ENCODE results near the gene ZNF579. TPM values are rescaled to one million over a fixed set of nuclear protein-coding genes. Genes with fewer than 3 reads are reported as not detected.

Gene ZNF579, protein sequence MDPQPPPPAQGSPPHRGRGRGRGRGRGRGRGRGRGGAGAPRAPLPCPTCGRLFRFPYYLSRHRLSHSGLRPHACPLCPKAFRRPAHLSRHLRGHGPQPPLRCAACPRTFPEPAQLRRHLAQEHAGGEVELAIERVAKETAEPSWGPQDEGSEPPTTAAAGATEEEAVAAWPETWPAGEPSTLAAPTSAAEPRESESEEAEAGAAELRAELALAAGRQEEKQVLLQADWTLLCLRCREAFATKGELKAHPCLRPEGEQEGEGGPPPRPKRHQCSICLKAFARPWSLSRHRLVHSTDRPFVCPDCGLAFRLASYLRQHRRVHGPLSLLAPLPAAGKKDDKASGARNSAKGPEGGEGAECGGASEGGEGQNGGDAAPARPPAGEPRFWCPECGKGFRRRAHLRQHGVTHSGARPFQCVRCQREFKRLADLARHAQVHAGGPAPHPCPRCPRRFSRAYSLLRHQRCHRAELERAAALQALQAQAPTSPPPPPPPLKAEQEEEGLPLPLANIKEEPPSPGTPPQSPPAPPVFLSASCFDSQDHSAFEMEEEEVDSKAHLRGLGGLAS
- 4.1 and 9.1 TPM in 2 replicates for total RNA-seq

GRCh38 chr19:55580628-55581144 lies at the start of gene ZNF579:
Gene ZNF579, minus strand, starts transcription at chr19:55580848. Its CDS starts 1,209 bp downstream, at chr19:55579639.

DNA sequence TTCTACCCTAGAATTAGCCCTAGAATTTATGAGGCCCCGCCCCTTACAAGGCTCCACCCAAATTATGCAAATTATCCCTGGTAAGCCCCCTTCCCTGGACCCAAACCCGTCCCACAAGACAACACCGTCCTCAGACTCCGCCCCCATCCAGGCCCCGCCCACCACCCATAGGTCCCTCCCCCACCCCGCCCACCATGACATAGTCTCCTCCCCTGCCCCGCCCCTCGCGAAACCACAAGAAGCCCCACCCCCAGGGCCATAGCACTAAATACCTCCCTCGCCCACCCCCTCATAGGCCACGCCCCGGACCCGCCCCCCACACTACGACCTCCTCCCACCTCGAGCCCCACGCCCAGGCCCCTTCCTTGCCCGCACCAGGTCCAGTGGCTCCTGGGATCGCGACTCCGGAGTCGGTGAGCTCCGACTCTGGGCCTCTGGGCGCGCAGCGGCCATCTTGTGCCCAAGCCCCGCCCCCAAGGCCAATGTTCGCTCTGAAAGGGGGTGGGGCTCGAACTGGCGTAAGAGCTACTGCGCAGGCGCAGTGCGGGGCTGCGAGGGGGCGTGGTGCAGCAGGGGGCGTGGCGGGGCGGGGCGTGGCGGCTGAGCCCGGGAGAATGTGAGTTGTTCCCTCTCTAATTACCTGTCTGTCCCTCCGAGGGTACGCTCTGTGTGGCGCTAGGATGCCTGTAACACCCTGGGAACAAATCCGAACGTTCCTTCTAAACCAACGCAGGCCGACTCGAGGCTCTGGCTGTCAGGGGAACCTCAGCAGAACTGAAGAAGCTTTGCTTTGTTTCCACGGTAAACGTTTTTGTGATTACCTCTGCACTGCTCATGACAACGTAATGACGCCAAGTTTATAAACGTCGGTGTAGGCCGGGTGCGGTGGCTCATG lies 43.7 kb upstream of the ZNF579 start, which contains the start of gene ZNF784:
Gene ZNF784 (minus strand): TSS at position 458 of the 895 bp plus-strand sequence. CDS start 5 bp downstream, at position 453.

DNA sequence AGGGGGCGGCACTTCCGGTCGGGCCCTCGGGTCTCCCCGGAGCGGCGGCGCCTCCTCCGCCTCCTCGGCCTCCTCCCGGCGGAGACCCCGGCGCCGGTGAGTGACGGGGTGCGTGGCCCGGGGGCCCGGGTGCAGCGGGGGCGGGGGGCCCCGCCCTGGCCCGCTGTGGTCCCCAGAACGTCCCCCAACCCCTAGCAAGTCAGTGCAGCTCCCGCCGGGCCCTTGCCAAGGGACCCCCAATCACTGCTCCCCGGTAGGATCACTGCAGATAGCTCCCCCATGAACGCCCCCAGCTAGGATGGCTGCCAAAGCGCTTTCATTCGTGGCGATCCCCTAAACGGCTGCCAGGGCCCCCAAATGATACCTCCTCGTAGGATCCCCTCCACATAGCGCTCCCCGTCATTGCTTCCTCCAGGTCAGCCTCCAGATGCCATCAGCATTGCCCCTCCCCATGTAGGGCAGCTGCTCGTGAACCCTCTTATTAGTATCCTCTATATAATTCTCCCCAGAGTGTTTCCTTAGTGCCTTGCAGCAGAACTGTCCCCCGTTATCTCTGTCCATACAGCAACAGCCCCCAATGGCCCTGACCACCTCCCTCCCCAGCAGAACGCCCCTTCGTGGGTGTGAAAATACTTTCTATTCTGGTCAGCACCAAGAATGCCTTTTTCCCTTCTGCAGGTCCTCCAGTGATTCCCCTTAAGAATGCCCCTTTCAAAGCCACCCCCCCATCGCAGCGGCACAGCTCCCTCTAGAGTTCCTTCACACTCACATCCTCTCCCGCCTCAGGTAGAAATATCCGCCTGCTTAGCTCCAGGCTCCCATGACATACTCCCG lies 25.2 kb upstream of the ZNF579 start, which contains the start of gene ZNF865:
Gene ZNF865 (plus strand): TSS at position 11 of the 834 bp plus-strand sequence. CDS start 7,972 bp downstream, outside the sequence.

GRCh38 chr19:55599842-55600661 lies 19.4 kb upstream of the ZNF579 start, which contains the start of gene ZNF524:
Gene ZNF524, plus strand, starts transcription at chr19:55600288. Its CDS starts 1,825 bp downstream, at chr19:55602113.

DNA sequence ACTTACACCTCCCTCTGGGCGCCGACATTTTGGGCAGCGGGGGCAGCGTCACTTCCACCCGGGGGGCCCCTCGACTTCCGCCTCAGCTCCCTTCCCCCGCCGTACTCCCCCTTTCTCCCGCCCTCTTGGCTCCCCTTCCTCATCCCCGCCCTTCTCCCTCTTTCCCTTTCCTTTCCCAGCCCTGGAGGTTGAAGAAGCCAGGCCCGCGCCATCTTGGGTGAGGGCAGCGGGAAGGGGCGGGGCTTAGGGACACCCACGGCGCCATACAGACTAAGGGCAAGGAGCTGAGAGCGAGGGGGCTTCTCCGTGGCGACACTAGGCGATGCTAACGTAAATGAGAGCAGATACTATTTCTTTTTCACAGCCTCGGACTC lies 18.8 kb upstream of the ZNF579 start, which contains the start of gene FIZ1:
Gene FIZ1 (minus strand): TSS at position 50 of the 374 bp plus-strand sequence. CDS start 1,652 bp downstream, outside the sequence.

DNA sequence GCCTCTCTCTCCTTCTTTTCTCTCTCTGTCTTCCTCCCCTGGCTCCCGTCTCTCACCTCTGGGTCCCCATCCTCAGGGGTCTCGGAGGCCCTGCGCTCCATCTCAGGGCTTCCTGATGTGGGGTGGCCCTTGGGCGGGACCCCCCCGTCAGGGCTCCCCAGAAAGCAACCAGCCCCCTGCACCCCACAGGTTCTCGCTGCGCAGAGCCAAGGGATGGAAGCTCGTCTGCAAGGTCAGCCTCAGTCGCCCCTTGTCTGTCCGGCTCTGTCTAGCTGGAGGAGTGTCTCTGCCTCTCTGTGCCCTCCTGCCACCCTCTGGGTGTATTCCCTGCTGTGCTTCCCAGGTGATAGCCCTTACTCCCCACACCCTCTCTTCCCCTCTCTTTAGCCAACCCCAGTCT lies 35.2 kb downstream of the ZNF579 start, which contains the start of gene SBK3:
Gene SBK3 (minus strand): TSS at position 101 of the 400 bp plus-strand sequence. CDS start 0 bp downstream, at position 101.

GRCh38 chr19:55536951-55537740 lies 43.5 kb downstream of the ZNF579 start, which contains the start of gene SBK2:
Gene SBK2, minus strand, starts transcription at chr19:55537133. Its CDS starts 839 bp downstream, at chr19:55536294.

Other genes starting within 250 kb of the ZNF579 start
- 5.0 and 7.8 TPM in 2 replicates for gene KMT5C, start 241.0 kb downstream of the ZNF579 start, total RNA-seq
- gene COX6B2, start 226.1 kb downstream of the ZNF579 start, total RNA-seq = not detected in 2 replicates
- 0.10 TPM in 1 of 2 replicates, not detected in the other for gene GARIN5B, start 217.6 kb downstream of the ZNF579 start, total RNA-seq
- gene IL11, start 210.4 kb downstream of the ZNF579 start, total RNA-seq = 4.1 and 13.9 TPM in 2 replicates
- gene TMEM190, start 204.0 kb downstream of the ZNF579 start, total RNA-seq = not detected in 2 replicates
- 0.23 and 0.39 TPM in 2 replicates for gene TMEM238, start 196.6 kb downstream of the ZNF579 start, total RNA-seq
- gene RPL28, start 194.9 kb downstream of the ZNF579 start, total RNA-seq = 184 and 218 TPM in 2 replicates
- 66.7 and 71.0 TPM in 2 replicates for gene UBE2S, start 173.1 kb downstream of the ZNF579 start, total RNA-seq
- gene SHISA7, start 137.5 kb downstream of the ZNF579 start, total RNA-seq = not detected in 2 replicates
- gene ISOC2, start 119.2 kb downstream of the ZNF579 start, total RNA-seq = 36.7 and 40.1 TPM in 2 replicates
- not detected in 2 replicates for gene C19orf85, start 116.1 kb downstream of the ZNF579 start, total RNA-seq
- gene ZNF628, start 104.2 kb downstream of the ZNF579 start, total RNA-seq = 1.2 and 2.7 TPM in 2 replicates
- 13.7 and 20.4 TPM in 2 replicates for gene NAT14, start 95.7 kb downstream of the ZNF579 start, total RNA-seq
- gene SSC5D, start 92.4 kb downstream of the ZNF579 start, total RNA-seq = 39.3 and 40.5 TPM in 2 replicates
- 0.13 TPM in 1 of 2 replicates, not detected in the other for gene SBK2, start 43.7 kb downstream of the ZNF579 start, total RNA-seq
- 0.07 TPM in 2 replicates for gene SBK3, start 35.3 kb downstream of the ZNF579 start, total RNA-seq
- 3.8 and 5.0 TPM in 2 replicates for gene FIZ1, start 18.7 kb upstream of the ZNF579 start, total RNA-seq
- gene ZNF524, start 19.4 kb upstream of the ZNF579 start, total RNA-seq = 9.5 and 13.1 TPM in 2 replicates
- gene ZNF865, start 24.8 kb upstream of the ZNF579 start, total RNA-seq = 2.5 and 5.1 TPM in 2 replicates
- gene ZNF784, start 43.7 kb upstream of the ZNF579 start, total RNA-seq = 3.9 and 5.1 TPM in 2 replicates
- 7.1 and 8.8 TPM in 2 replicates for gene ZNF580, start 60.2 kb upstream of the ZNF579 start, total RNA-seq
- 16.6 and 24.6 TPM in 2 replicates for gene ZNF581, start 62.8 kb upstream of the ZNF579 start, total RNA-seq
- 10.7 and 13.3 TPM in 2 replicates for gene CCDC106, start 67.4 kb upstream of the ZNF579 start, total RNA-seq
- 103 and 111 TPM in 2 replicates for gene U2AF2, start 74.2 kb upstream of the ZNF579 start, total RNA-seq
- gene EPN1, start 94.4 kb upstream of the ZNF579 start, total RNA-seq = 130 and 144 TPM in 2 replicates
- gene NLRP9, start 157.6 kb upstream of the ZNF579 start, total RNA-seq = not detected in 2 replicates
- gene RFPL4A, start 178.2 kb upstream of the ZNF579 start, total RNA-seq = not detected in 2 replicates
- gene RFPL4AL1, start 188.3 kb upstream of the ZNF579 start, total RNA-seq = not detected in 2 replicates